HG03575 (cell line): ENCODE data around the gene CLSTN2.

Source experiments
- ATAC-seq: cut with Tn5 transposase; IDR thresholded peaks from one replicate; pipeline ENCODE4 v1.9.1; 2021; ENCODE audit not compliant: unreplicated experiment, insufficient number of reproducible peaks, low FRiP score; ENCODE audit errors: extremely low read depth

CLSTN2 gene

GRCh38 chr3:140438736-140439470 lies 503.9 kb downstream of the CLSTN2 start:
- no peak for ATAC-seq

GRCh38 chr3:140439527-140439926 lies 504.5 kb downstream of the CLSTN2 start:
- no peak for ATAC-seq

DNA sequence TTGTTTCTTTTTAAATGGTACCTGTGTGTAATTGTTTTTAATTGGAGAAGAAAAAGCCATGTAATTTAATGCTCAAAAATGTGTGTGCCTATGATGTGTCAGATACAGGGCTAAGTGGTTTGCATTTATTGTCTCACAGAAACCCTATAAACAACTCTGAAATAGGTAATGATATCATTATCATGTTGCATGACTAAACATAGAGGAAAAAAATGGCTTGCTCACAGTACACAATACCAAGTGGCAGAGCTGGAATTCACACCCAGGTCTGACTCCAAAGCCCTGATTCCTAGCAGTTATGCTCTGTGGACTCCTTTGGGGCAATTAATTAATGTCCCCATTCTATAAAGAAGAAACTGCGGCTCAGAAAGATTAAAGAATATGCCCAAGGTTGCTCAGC lies 505.5 kb downstream of the CLSTN2 start:
- ATAC-seq, result no peak

DNA sequence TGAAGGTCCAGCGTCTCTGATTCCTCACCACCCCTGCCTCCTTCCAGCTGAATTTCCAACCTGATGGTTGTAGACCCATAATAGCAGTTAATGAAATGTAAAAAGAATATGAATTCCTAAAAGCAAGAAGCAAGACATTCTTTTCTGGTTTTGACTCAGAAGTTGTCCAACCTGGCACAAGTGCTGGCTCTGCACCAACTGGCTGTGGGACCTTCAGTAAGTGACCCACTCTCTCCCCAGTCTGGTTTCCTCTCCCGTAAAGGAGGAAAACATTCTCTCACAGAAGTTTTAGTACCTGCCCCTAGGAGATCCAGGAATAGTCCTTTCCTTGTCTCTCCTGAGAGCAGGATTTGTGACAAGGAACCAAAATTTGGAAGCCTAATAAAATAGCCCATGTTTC lies 506.0 kb downstream of the CLSTN2 start:
- no peak for ATAC-seq

- no peak for ATAC-seq
Measured at GRCh38 chr3:140442621-140443020, 507.6 kb downstream of the CLSTN2 start.

DNA sequence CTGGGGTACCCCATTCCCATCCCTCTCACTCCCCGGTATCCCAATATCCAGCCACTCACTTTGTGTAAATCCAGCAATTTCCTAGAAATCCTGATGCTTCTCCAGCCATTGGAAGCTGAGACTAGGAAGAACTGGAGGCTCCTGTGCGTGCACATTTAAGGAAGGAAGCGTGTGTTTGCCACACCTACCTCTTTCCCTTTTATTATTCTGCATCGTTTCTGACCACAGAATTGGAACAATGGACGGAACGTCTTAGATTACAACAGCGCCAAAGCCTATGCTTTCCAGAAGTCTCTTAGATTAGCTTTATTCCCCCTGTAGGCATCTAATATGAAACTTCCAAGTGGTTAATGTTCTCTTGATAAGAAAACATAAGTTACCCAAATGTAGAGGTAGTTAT lies 508.1 kb downstream of the CLSTN2 start:
- no peak for ATAC-seq

DNA sequence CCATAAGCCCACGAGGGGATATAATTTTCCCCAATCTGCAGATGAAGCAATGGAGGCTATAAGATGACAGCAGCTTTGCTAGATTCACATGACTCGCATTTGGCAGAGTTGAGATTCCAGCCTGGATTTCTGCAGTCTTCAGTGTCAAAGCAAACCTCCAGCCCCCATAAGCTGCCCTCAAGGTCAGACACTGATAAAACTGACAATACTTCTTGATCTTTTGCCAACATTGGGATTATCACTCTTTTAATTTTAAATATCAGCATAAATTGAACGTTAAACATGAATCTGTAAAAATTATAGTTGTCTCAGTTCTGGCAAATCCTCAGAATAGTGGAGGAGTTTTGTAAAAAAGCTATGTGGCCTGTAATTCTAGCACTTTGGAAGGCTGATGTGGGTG lies 508.8 kb downstream of the CLSTN2 start:
- ATAC-seq, result no peak

DNA sequence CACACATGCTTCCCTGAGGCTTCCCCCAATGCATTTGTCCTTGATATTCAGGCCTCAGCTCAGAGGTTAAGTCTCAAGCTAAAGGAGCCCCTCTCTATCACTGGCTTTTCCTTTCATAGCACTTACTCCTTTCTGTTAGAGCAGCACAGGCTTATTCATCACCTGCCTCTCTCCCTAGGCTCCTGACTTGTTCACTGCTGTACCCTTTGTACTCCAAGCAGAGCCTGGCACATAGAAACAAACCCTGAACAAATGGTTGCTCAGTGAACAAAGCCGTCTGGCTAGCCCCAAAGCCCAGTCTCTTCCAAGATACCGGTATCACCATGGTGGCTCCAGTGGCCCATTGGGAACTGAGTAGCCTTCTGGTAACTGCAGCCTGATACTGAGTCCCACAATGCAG lies 511.7 kb downstream of the CLSTN2 start:
- no peak for ATAC-seq

DNA sequence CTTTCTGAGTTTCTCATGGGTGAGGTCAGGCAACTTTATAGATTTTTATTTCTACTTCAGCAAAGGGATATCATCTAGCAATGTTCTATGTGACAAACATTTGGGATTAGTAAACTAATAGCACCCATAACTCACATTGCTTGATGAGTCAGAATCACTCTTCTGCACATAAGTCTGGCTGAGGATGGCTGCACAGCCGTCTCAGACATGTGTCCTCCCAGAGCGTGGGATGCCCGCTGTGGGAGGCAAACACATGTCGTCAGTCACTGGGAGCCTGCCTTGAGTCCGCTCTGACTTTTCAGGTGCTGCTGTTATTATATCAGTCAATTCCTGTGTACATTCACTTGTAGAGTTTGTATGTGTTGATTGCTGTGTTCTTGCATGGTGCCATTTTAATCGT lies 512.2 kb downstream of the CLSTN2 start:
- no peak for ATAC-seq

GRCh38 chr3:140448001-140448400 lies 513.0 kb downstream of the CLSTN2 start:
- no peak for ATAC-seq

DNA sequence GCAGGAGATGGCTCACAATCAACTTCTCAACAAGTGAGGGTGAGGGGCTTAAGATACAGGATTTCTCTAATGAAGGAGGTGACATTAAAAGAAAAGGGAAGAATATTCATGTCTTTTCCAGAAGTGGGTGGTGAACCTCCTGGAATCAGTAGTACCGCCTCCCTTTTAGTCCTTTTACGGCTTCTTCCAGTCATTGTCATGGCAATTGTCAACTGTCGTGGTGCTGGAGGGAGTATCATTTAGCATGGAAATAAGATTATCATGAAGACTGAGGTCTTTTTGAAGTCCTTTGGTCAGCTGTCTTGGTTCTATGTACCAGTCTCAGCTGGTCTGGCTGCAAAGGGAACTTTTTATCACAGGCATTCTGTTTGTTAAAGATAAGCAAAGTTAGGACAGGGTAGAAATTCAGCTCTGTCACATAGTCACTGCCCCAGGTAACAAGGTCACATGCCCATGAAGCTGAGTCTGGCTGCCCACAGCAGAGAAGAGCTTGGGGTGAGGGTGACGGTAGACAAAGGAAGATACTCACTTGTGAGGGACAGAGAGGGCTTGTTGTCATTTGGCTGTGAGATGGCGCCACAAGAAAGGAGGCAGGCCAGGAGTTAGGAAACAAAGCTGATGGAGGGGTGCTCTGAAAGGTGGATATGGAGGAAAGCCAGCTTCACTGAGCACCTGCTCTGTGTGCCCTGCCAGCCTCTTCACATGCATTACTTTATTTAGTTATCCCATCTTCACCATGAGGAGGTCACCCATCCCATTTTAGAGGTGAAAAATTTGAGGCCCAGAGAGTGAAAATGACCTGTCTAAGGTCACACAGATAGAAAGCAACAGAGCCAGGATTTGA lies 514.6 kb downstream of the CLSTN2 start:
- no peak for ATAC-seq

DNA sequence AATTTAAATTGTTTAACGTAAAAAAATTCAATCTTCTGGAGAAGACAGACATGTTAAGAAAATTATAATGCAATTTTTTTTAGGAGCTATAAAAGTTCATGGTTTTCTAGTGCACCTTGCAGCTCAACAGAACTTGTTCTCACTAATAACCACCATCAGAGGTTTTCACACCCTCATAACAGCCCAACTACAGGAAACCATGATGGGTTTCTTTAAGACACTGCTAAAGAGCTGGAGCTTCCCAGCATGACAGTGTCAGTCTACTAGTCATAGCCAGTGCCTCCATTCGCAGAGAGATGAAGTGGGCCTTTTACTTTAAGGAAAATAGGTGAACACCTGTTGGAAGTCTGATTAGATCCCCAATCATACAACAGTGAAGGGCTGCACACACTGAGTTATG lies 518.8 kb downstream of the CLSTN2 start:
- no peak for ATAC-seq

DNA sequence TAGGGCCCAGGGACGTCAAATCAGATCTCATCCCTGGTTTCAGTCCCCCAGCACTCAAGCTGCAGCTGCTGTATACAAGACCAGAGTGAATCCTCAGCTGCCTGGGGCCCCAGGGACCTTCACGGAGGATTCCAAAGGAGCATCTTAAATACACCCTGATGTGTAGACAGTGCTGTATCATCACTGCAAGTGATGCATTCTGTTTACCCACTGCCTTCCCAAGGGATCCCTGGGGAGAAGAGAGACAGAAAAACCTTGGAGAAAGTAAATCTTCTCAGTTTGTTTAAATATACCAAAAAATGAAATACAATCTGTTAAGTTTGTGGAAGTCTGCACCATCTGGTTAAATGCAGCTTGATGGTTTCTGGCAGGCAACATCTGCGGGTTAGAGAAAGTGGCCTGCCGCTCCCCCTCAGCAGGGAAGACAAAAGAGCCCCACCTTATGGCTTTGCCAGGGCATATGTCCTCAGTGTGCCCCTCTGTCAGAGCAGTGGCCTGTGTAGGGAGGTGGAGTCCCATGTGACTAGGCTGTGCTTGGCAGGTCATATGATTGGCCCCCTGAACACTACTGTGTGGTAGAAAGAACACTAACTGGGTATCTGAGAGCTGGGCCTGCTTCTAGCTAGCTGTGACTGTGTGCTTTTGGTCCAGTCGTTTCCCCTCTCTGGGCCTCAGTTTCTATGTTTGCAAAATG lies 520.7 kb downstream of the CLSTN2 start:
- ATAC-seq, result no peak

- no peak for ATAC-seq
Measured at GRCh38 chr3:140456974-140457373, 522.0 kb downstream of the CLSTN2 start.

GRCh38 chr3:140459462-140459861 lies 524.5 kb downstream of the CLSTN2 start:
- ATAC-seq, result no peak

DNA sequence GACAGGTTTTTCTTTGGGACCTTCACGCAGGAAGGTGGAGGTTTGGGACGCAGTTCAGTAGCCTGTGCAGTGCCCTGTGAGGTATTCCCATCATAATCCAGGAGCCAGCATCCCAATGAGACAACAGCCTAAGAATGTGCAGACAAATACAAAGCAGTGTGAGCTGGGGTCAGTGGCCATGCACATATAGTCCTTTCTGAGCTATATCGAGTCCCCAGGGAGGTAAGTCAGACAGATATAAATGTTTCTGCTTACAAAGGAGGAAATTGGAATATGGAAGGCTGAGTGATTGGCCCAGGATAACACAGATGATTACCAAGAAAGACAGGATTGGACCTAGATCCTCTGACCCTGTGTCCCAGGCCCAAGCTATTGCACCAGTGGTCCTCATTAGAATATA lies 526.3 kb downstream of the CLSTN2 start:
- no peak for ATAC-seq

GRCh38 chr3:140463355-140463754 lies 528.4 kb downstream of the CLSTN2 start:
- no peak for ATAC-seq

DNA sequence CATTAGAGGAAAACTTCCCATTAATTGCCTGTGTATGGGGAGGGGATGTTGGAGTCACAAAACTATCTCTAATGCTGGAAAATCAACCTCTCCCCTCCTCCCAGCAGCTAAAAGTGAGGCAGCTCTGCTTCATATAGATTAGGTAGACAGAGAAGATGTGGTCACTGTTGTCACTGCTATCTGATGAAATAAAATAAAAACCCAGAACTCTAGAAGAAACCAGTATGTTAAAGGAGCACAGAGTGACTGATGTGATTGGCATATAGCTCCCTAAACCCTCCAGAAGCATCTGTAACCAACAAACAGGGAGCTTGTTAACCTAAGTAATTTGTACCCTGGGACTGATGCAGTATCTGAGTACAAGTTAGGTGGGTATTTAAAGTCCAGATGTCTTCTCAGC lies 531.0 kb downstream of the CLSTN2 start:
- no peak for ATAC-seq

DNA sequence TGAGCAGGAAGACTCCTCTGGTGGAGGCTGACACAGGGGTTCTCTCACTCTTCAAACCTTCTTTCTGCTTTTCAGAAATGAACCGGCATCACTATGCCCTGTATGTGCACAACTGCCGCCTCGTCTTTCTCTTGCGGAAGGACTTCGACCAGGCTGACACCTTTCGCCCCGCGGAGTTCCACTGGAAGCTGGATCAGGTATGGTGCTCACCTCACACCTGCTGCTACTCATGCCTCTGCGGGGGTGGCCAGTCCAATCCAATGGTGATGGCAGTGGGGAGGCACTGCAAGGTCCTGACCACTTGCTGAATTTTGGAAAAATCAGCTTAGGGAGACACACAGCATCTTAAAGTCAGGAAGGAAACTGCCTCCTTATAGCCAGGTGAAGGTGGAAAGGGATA lies 531.5 kb downstream of the CLSTN2 start:
- no peak for ATAC-seq

- ATAC-seq, result no peak
Measured at GRCh38 chr3:140467104-140467577, 532.2 kb downstream of the CLSTN2 start.
